ENCODE data around the gene TRIM65.
A peak's percentile ranks its signal among the peaks of the same experiment; 100 is the strongest.

The TRIM65 gene

GRCh38 chr17:75900691-75901533 is 4.2 kb upstream of the TRIM65 start:
- Histone ChIP-seq H3K27me3 (ENCODE audit: control insufficient read depth, insufficient read depth, low read length) (no peaks in the 10 kb centered on the region), H3K4me3 (ENCODE audit: low read length) (no peak overlapping the region), H3K4me2 (ENCODE audit: low read length) (no peak overlapping the region), H3K9ac (ENCODE audit: low read depth, low read length) (no peak overlapping the region), H3K4me1 (ENCODE audit: control insufficient read depth, insufficient read depth, low read length) (peaks cover 17% of the 10 kb centered on the region), H3K36me3 (ENCODE audit: insufficient read depth, low read length) (peaks cover 47% of the 10 kb centered on the region), H3K9me3 (replicated peaks; ENCODE audit: low read length) (no peaks in the 10 kb centered on the region)

- Histone ChIP-seq H3K36me3 (ENCODE audit: insufficient read depth, low read length) (peaks cover 47% of the 10 kb centered on the region), H3K4me1 (ENCODE audit: control insufficient read depth, insufficient read depth, low read length) (peaks cover 24% of the 10 kb centered on the region), H3K9ac (ENCODE audit: low read depth, low read length) (no peak overlapping the region), H3K9me3 (replicated peaks; ENCODE audit: low read length) (no peaks in the 10 kb centered on the region), H3K27me3 (ENCODE audit: control insufficient read depth, insufficient read depth, low read length) (no peaks in the 10 kb centered on the region), H3K4me2 (ENCODE audit: low read length) (no peak overlapping the region), H3K4me3 (ENCODE audit: low read length) (no peak overlapping the region)
These were observed 3.2 kb upstream of the TRIM65 start for GRCh38 chr17:75899767-75900468.

- H3K36me3 ChIP-seq (ENCODE audit: insufficient read depth, low read length): peaks cover 47% of the 10 kb centered on the region
- H3K4me2 ChIP-seq (ENCODE audit: low read length): no peak overlapping the region
- H3K27me3 ChIP-seq (ENCODE audit: control insufficient read depth, insufficient read depth, low read length): no peaks in the 10 kb centered on the region
- H3K4me3 ChIP-seq (ENCODE audit: low read length): no peak overlapping the region
- H3K9ac ChIP-seq (ENCODE audit: low read depth, low read length): no peak overlapping the region
- peaks cover 28% of the 10 kb centered on the region for H3K4me1 ChIP-seq (ENCODE audit: control insufficient read depth, insufficient read depth, low read length)
- H3K9me3 ChIP-seq (replicated peaks; ENCODE audit: low read length): no peaks in the 10 kb centered on the region
These were observed 2.6 kb upstream of the TRIM65 start for GRCh38 chr17:75899353-75899752.

- H3K9ac ChIP-seq (ENCODE audit: low read depth, low read length): no peak overlapping the region
- peaks cover 28% of the 10 kb centered on the region for H3K4me1 ChIP-seq (ENCODE audit: control insufficient read depth, insufficient read depth, low read length)
- peaks cover 47% of the 10 kb centered on the region for H3K36me3 ChIP-seq (ENCODE audit: insufficient read depth, low read length)
- no peak overlapping the region for H3K4me3 ChIP-seq (ENCODE audit: low read length)
- no peaks in the 10 kb centered on the region for H3K27me3 ChIP-seq (ENCODE audit: control insufficient read depth, insufficient read depth, low read length)
- H3K4me2 ChIP-seq (ENCODE audit: low read length): no peak overlapping the region
- no peaks in the 10 kb centered on the region for H3K9me3 ChIP-seq (replicated peaks; ENCODE audit: low read length)
These were observed 2.0 kb upstream of the TRIM65 start for GRCh38 chr17:75898791-75899190.

GRCh38 chr17:75898065-75898464 is 1.3 kb upstream of the TRIM65 start:
- Histone ChIP-seq H3K4me2 (ENCODE audit: low read length) (no peak overlapping the region), H3K9me3 (replicated peaks; ENCODE audit: low read length) (no peaks in the 10 kb centered on the region), H3K4me1 (ENCODE audit: control insufficient read depth, insufficient read depth, low read length) (peaks cover 23% of the 10 kb centered on the region), H3K9ac (ENCODE audit: low read depth, low read length) (no peak overlapping the region), H3K27me3 (ENCODE audit: control insufficient read depth, insufficient read depth, low read length) (no peaks in the 10 kb centered on the region), H3K4me3 (ENCODE audit: low read length) (no peak overlapping the region), H3K36me3 (ENCODE audit: insufficient read depth, low read length) (peaks cover 47% of the 10 kb centered on the region)

GRCh38 chr17:75897160-75898019 is 639 bp upstream of the TRIM65 start:
- peaks cover 21% of the 10 kb centered on the region for H3K4me1 ChIP-seq (ENCODE audit: control insufficient read depth, insufficient read depth, low read length)
- H3K4me2 ChIP-seq (ENCODE audit: low read length): peak overlapping the region; percentile 78
- H3K4me3 ChIP-seq (ENCODE audit: low read length): peak overlapping the region; percentile 99
- peaks cover 47% of the 10 kb centered on the region for H3K36me3 ChIP-seq (ENCODE audit: insufficient read depth, low read length)
- no peaks in the 10 kb centered on the region for H3K9me3 ChIP-seq (replicated peaks; ENCODE audit: low read length)
- peak overlapping the region; percentile 95 for H3K9ac ChIP-seq (ENCODE audit: low read depth, low read length)
- H3K27me3 ChIP-seq (ENCODE audit: control insufficient read depth, insufficient read depth, low read length): no peaks in the 10 kb centered on the region

- Histone ChIP-seq H3K9ac (ENCODE audit: low read depth, low read length) (peak overlapping the region; percentile 95), H3K36me3 (ENCODE audit: insufficient read depth, low read length) (peaks cover 46% of the 10 kb centered on the region), H3K4me3 (ENCODE audit: low read length) (peak overlapping the region; percentile 99), H3K4me2 (ENCODE audit: low read length) (peak overlapping the region; percentile 78), H3K4me1 (ENCODE audit: control insufficient read depth, insufficient read depth, low read length) (peaks cover 21% of the 10 kb centered on the region), H3K9me3 (replicated peaks; ENCODE audit: low read length) (no peaks in the 10 kb centered on the region), H3K27me3 (ENCODE audit: control insufficient read depth, insufficient read depth, low read length) (no peaks in the 10 kb centered on the region)
These were observed 1.2 kb downstream of the TRIM65 start for GRCh38 chr17:75895370-75896155.

- peaks cover 21% of the 10 kb centered on the region for H3K4me1 ChIP-seq (ENCODE audit: control insufficient read depth, insufficient read depth, low read length)
- H3K27me3 ChIP-seq (ENCODE audit: control insufficient read depth, insufficient read depth, low read length): no peaks in the 10 kb centered on the region
- H3K9ac ChIP-seq (ENCODE audit: low read depth, low read length): no peak overlapping the region
- no peak overlapping the region for H3K4me3 ChIP-seq (ENCODE audit: low read length)
- peak overlapping the region; percentile 78 for H3K4me2 ChIP-seq (ENCODE audit: low read length)
- H3K36me3 ChIP-seq (ENCODE audit: insufficient read depth, low read length): peaks cover 36% of the 10 kb centered on the region
- no peaks in the 10 kb centered on the region for H3K9me3 ChIP-seq (replicated peaks; ENCODE audit: low read length)
These were observed 2.6 kb downstream of the TRIM65 start for GRCh38 chr17:75894049-75894733.

- H3K27me3 ChIP-seq (ENCODE audit: control insufficient read depth, insufficient read depth, low read length): no peaks in the 10 kb centered on the region
- H3K4me2 ChIP-seq (ENCODE audit: low read length): no peak overlapping the region
- no peak overlapping the region for H3K9ac ChIP-seq (ENCODE audit: low read depth, low read length)
- H3K4me3 ChIP-seq (ENCODE audit: low read length): no peak overlapping the region
- peaks cover 21% of the 10 kb centered on the region for H3K4me1 ChIP-seq (ENCODE audit: control insufficient read depth, insufficient read depth, low read length)
- no peaks in the 10 kb centered on the region for H3K9me3 ChIP-seq (replicated peaks; ENCODE audit: low read length)
- peaks cover 29% of the 10 kb centered on the region for H3K36me3 ChIP-seq (ENCODE audit: insufficient read depth, low read length)
These were observed 3.3 kb downstream of the TRIM65 start for GRCh38 chr17:75893305-75894048.
